Measurements from ENCODE around the gene TTC39B. TPM values are rescaled to one million over a fixed set of nuclear protein-coding genes. Genes with fewer than 3 reads are reported as not detected.

Gene TTC39B
- total RNA-seq, 1 experiment from 2014 or later: 7.4 TPM

GRCh38 chr9:15220658-15221318, 86.2 kb downstream of the TTC39B start:
- H3K4me2 ChIP-seq (ENCODE audit: low read length): no peak overlapping the region
- H3K27ac ChIP-seq (ENCODE audit: low read depth, low read length): no peak overlapping the region
- H3K79me2 ChIP-seq (ENCODE audit: insufficient read depth, low read length): no peaks in the 10 kb centered on the region
- no peak overlapping the region for H3K9ac ChIP-seq (ENCODE audit: low read length)
- H3K36me3 ChIP-seq (ENCODE audit: control insufficient read depth in 1 of 2, insufficient read depth in 2 of 2, low read length in 2 of 2): no peaks in the 10 kb centered on the region
- H2AFZ ChIP-seq (ENCODE audit: low read depth, low read length, poor library complexity, severe bottlenecking): no peak overlapping the region
- H3K4me1 ChIP-seq (ENCODE audit: control insufficient read depth in 1 of 2, insufficient read depth in 2 of 2, low read length in 2 of 2): no peaks in the 10 kb centered on the region
- no peaks in the 10 kb centered on the region for H3K9me2 ChIP-seq (ENCODE audit: insufficient read depth)
- H3K9me3 ChIP-seq (ENCODE audit: control insufficient read depth in 1 of 2, insufficient read depth in 1 of 2, low read depth in 1 of 2, low read length in 2 of 2): no peaks in the 10 kb centered on the region
- H4K20me1 ChIP-seq (ENCODE audit: insufficient read depth): no peaks in the 10 kb centered on the region
- ChIA-PET CTCF (no interaction called here), POLR2A (no interaction called here), RAD21 (ENCODE audit: low non-redundant PET in 1 of 2, low total read pairs in 2 of 2, uncharacterized antibody in 2 of 2, unreplicated experiment in 2 of 2) (no interaction called here)
- no peaks in the 10 kb centered on the region for H3K27me3 ChIP-seq (ENCODE audit: insufficient read depth, low read length)
- ATAC-seq (no peak), DNase-seq (ENCODE audit: low read depth, low spot score) (no peak)
- no peak overlapping the region for H3K4me3 ChIP-seq (replicated peaks in 1 of 2; ENCODE audit: low read depth in 1 of 2, low read length in 2 of 2)
- intact Hi-C loops (cut with micrococcal nuclease): no loop called here
- TF ChIP-seq EZH2 (IDR thresholded peaks at IDR 0.05): no peak
- TF ChIP-seq ATF3 (IDR thresholded peaks at IDR 0.05): no peak
- no peak for TF ChIP-seq ZBTB33 (IDR thresholded peaks at IDR 0.05; ENCODE audit: extremely low read depth, insufficient replicate concordance, low read length)
- TF ChIP-seq CBX3 (IDR thresholded peaks at IDR 0.05; ENCODE audit: low read depth): no peak
- no peak for TF ChIP-seq CTCF (IDR thresholded peaks at IDR 0.05 in 2 of 3, conservative IDR thresholded peaks at IDR 0.05 in 1 of 3; ENCODE audit: borderline replicate concordance in 1 of 3, insufficient read depth in 1 of 3, low read depth in 2 of 3, low read length in 2 of 3)
- no peak for TF ChIP-seq MAX (IDR thresholded peaks at IDR 0.05)
- no peak for TF ChIP-seq ZFX (IDR thresholded peaks at IDR 0.05)
- TF ChIP-seq YY1 (IDR thresholded peaks at IDR 0.05; ENCODE audit: extremely low read depth, insufficient replicate concordance, low read depth, low read length): no peak
- no peak for TF ChIP-seq SIN3A (IDR thresholded peaks at IDR 0.05; ENCODE audit: low read depth)
- no peak for TF ChIP-seq EZH2phosphoT487 (IDR thresholded peaks at IDR 0.05; ENCODE audit: borderline replicate concordance)
- BruUV-seq (replicated peaks): no TSS peak
